ENCODE measurements around the gene USP2.

USP2 gene

DNA sequence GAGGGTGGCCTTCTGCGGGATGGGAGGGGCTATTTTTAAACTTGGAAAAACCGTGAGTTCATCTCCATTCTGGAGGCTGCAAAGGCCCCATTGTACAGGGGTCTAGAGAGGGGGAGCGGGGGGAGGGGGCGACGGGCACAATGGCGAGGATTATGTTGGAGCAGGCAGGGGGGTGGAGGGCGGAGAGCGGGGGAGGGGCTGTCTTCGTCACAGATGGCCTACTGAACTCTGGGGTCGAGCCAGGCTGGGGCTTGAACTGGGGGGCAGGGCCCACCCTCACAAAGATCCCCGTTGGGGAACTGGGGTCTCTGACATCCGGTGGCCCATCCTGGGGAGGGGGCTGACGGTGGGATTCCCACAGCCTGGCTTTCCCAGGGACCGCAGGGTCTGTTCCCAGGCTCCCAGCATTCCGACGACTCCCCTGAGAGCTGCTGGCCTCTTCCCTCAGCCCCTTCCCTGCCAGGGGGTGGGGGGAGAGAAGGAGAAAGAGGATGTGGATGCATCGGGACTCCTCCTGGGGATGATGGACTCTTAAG is 61.2 kb downstream of the USP2 start:
- peak; percentile 75 for DNase-seq

DNA sequence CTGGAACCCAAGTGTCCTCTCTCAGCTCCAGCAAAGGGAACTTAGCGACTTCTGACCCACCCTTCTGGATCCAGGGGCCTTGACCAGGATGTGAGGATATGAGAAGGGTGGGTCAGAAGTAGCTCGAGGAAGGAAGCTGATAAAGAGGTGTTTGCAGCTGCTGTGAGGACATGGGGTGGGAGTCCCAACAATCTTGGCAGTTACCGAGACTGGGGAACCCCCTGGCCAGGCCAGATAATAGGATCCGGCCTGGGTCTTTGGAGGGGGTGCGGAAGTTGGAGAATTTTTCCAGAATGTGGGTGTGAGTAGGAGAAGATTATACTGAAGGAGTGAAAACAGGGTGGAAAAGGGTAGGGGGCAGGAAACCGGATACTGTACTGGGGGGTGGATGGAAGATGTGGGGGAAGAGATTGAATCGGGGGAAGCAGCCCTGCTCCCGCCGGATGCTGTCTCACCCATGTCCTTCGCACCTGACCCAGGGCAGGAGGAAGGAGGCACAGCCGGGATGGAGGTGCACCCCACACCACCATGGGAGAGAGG is 61.7 kb downstream of the USP2 start:
- no peak for DNase-seq

DNA sequence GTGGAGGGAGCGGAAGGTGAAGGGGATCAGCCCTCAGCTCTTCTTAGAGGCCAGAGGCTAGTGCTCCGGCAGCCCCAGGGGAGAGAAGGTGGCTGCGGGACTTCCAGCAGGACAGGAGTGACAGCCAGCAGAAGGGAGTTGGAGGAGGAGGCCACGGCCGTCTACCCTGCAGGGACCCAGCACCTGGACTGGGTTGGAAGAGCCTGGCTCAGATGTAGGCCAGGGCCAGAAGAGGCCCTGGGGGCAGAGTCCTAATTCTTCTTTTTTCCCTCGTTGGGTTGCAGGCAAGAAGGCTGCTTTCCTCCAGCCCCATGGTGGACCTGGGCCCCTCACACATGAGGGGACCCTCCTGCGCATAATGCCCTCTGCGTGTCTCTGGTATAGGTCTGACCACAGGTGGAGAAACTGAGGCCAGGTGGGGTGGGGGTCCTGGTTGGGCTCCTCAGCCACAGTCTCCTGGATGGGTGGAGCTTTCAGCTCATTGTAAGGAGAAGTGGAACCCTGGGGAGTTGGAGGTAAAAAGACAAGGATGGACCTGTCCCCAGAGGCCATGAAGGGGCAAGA is 62.3 kb downstream of the USP2 start:
- peak; percentile 15 for DNase-seq

DNA sequence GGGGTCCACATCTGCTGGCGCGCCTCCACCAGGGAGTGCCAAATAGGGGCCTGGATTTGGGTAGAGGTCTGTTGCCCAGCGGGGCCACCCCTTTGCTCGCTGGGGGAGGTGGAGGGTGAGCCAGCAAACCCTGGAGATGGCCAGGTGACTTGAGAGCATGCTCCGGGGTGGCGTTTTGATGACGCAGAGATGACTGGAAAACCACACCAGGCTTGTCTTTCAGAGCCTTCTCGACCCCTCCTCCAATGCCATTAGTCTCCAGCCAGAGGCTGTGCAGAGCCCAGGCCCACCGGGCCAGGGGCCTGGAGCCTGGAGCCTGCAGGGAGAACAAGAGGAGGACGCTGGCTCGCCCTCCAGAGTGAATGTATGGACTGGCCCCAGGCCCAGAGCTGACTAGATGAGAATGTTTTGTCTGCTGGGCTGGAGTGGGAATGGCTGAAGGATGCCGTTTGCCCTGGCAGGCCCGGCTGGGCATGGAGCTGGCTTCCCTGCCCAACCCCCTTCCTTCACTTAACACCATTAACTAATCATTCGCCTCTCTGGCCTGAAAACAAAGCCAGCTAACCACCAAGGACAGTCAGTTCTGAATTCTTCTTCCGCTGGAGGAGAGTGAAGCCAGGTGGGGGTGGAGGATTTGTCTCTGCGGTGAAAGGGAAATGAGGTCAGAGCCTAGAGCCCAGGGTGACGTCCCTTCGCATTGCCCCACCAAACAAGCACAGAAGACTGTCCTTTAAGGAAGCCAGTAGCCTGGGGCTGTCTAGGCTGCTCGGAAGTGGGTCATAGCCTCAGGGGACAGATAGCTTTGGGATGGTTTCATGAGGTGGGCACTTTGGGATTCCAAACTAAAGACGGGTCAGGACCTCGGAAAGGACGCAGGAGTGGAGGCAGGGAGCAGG is 63.0 kb downstream of the USP2 start:
- DNase-seq = peak; percentile 35

DNA sequence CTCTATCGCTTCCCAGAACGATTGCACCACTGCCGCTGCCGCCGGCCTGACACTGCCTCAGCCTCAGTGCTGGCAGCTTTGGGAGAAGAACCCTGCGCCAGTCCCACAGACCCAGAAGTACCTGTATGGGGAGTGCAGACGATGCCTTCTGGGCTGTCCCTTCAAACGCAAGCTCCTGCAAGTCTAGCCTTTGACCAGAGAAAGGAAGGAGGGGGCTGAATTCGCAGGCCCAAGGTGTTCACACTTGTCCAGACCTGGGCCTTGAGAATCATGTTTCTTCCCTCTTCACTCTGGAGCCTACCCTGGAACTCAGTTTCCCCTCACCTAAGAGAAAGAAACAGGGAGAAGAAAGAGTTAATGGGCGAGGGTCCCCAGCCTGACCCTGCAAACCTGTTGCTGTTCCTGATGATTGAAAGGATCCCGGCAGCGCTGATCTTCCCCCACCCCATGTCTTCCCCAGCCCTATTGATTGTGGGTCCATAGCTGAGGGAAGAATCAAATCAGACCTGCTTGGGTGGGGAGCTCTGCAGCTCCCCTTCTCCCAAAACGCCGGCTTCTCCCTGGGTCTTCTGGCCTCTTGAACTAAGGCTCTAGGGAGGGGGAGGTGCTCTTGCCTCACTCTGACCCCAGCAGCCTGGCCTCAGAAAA is 63.8 kb downstream of the USP2 start:
- no peak for DNase-seq

DNA sequence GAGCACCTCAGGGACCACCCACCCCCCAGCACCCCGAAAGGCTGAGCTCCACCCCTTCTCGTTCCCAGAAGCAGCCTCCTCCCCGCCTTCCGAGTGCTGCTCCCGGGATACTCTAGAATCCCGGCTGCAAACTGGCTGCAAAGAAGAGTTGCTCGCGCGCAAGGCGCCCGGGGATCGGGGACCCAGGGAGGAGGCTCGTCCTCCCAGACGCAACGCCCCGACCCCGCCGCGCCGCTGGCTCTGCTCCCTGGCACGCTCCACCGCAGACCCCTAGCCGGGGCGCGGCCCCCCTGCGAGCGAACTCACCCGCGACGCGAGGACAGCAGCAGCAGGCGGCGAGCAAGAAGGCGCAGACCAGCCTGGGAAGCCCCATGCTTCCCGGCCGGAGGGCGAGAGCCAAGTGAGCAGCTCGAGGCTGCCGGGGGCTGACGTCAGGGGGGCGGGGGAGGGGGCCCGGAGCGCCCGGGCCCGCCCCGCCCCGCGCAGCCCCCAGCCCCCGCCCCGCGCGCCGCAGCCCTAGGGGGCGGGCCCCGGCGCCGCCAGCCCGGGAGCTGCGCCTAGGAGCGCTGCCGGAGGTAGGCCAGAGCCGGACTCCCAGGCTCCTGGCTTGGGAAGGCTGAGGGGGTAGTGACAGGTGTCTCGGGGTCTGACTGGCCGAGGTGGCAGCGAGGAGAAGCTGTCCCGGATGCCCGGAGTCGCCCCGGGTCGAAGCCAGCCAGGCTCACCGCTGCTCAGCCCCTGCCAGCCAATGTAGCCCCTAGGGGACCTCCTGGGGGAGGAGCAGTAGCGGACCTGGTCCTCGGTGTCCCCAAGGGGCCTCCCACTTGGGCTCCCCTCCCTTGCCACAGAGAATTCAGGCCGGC is 64.5 kb downstream of the USP2 start, which contains the start of gene MCAM:
TSS of gene MCAM (minus strand) at position 402 of the 863 bp plus-strand sequence. CDS start at position 373, 29 bp downstream.
- DNase-seq = peak; percentile 69

DNA sequence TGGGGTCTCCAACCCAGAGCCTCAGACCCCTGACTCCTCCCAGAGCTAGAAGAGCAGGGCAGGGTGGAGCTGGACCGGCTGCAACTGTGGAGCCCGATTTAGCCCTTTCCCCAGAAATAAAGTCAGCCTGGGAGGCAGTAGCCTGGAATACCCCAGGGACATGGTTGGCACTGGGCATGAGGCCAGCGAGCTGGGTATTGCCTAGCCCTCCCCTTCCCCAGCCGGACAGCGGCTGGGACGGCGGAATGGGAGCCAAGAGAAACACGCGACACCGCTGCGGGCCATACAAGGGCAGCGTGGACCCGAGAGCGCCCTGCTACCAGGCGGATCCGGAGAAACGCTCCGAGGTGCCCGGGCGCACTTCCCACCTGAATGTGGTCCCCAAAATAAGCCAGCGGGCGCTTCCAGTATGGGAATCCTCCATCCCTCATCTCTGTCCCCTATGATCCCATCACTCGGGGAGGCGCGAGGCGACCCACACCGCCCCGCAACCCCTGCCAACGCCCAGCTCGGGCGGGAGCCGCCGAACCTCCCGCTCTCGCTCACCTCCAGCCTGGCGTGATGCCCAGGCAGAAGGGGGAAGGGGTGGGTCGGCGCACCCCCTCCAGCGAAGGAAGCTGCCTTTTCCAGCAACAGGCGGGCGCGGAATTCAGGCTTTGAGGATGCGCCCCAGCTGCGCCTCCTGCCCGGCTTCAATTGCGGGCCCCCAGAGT is 65.3 kb downstream of the USP2 start:
- DNase-seq = peak; percentile 43

GRCh38 chr11:119315131-119316015 is 66.1 kb downstream of the USP2 start:
- DNase-seq = no peak

- DNase-seq = no peak
Observed at GRCh38 chr11:119314726-119315125, 66.8 kb downstream of the USP2 start.

GRCh38 chr11:119310682-119311052 is 70.8 kb downstream of the USP2 start:
- DNase-seq = no peak

- DNase-seq = no peak
Observed at GRCh38 chr11:119309953-119310681, 71.4 kb downstream of the USP2 start.

GRCh38 chr11:119309411-119309810 is 72.1 kb downstream of the USP2 start:
- no peak for DNase-seq

DNA sequence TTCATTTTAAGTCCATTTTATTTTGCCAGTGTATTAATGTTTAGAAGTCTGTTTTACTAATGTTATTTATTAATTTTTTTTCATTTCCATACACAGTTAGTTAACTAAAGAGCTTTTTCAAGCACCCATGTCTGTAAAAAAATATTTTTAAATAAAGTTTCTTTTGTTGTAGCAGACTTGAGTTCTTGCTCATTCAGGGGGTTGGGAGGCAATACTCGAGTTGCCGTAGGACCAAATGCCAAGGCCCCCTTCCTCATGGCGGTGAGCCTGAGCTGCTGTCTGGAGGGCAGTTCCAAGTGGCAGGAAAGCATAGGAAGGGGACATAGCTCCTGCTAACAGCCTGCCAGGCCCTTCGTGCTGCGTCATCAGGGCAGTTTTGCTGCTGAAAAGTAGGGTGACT is 73.5 kb downstream of the USP2 start:
- no peak for DNase-seq

DNA sequence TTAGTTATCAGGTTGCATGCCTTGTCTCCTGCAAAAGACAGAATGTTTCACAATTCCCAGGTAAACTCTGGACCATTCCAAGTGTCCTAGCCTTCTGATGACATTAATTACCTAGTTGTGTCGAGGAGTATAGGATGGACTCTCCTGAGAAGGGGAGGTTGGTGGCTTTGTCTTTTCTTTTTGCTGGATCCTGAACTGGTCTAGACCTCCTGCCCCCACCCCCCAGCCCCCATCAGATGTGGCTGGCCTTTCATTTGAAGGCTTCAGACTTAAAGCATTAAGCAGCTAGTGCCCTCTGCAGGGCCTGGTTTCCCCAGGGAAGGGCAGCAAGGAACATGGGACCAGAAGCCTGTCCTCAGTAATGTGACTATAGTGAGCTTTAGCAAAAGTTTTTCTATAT is 74.3 kb downstream of the USP2 start:
- DNase-seq = peak; percentile 40

DNA sequence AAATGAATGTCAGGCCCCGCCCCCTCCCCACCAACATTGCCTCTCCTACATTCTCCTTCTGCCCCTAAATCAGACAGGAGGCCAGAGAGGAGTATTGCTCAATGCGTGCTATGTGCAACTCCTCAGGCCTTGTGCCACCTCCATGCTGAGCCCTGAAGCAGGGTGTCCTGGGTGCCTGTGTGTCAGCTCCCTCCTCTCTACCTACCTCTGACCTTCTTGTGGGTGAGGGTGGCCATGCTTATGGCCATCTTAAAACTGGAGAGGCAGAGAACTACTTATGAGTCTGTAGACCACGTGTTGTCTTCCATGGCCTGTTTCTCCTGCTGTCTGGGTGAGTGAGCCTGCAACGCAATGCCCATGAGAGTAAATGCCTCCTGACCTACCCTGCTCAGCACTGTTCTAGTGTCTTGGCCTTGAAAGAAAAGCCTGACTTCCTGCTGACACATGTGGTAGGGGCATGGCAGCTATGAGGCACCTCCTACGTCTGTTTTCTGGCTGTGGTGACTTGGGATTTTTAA is 75.1 kb downstream of the USP2 start:
- no peak for DNase-seq

GRCh38 chr11:119305556-119306372 is 75.7 kb downstream of the USP2 start:
- DNase-seq = no peak

Measured in NCI-H82 (cell line).